OCI-M2 (cell line): Measurements from ENCODE around the gene ALMS1.
"Not testable (repeated sequence)": the region's sequence is repeated elsewhere in the genome, so short reads cannot be mapped to it uniquely, and the experiment has no call there.

ENCODE experiments used
- DNase-seq: peaks from one replicate; lab custom pipeline; 2025; ENCODE audit not compliant: unreplicated experiment; lab: John Stamatoyannopoulos, UW

ALMS1 gene

DNA sequence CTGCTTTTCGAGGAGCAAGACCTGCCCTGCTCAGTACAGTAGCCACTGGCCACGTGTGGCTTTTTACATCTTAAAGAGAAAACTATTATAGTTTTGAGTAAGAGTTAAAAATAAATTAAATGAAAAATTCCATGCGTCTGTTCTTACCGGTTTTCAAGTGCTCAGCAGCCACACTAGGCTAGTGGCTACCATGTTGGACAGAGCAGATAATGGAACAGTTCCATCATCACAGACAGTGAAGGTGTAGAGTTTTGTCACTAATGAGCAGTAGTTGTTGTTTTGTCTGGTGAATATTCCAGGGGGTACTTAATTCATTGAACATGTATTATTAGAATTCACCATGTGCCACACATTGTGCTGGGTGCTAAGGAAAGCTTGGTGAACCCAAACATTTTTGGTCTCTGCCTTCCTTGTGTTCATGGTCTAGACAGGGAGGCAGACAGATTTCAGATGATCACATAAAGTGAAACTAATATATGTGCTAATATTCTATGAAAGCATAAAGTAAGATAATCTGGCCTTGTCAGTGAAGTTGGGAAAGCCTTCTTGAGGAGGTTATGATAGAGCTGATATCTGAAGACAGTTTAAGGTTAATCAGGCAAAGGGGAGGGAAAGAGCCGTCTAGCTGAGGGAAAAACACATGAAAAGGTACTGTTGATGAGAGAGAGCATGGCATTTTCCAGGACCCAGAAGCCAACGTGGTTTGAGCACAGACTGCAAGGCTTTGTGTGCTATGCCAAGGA is 1.4 kb downstream of the ALMS1 start:
- DNase-seq, result no peak

DNA sequence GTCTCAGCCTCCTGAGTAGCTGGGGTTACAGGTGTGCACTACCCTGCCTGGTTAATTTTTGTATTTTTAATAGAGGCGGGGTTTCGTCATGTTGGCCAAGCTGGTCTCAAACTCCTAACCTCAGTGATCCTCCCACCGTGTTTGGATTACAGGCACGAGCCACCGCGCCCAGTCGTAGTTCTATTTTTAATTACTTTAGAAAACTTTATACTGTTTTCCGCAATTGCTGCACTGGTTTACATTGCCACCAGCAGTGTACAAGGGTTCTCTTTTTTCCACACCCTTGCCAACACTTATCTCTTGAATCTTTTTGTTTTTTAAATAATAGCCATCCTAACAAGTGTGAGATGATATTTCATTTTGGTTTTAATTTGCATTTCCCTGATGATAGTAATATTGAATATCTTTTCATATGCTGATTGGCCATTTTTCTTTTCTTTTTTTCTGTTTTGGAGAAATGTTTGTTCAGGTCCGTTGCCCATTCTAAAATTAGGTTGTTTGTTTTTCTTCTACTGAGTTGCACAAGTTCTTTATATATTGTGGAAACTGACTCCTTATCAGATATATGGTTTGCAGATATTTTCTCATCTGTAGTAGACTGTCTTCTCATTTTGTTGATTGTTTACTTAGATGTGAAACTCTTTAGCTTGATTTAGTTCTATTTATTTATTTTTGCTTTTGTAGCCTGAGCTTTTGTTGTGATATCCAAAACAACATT is 16.9 kb downstream of the ALMS1 start:
- no peak for DNase-seq

DNA sequence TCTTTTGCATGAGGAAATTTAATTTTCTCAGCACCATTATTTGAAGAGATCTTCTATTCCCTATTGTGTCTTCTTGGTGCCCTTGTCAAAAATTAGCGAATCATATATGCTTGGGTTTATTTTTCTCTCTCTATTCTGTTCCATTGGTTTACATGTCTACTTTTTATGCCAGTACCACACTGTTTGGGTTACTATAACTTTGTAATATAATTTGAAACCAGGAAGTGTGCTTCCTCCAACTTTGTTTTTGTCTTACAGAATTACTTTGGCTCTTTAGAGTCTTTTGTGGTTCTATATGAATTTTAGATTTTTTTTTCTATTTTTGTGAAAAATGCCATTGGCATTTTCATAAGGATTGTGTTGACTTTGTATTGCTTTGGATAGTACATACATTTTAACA is 17.6 kb downstream of the ALMS1 start:
- DNase-seq, result no peak

DNA sequence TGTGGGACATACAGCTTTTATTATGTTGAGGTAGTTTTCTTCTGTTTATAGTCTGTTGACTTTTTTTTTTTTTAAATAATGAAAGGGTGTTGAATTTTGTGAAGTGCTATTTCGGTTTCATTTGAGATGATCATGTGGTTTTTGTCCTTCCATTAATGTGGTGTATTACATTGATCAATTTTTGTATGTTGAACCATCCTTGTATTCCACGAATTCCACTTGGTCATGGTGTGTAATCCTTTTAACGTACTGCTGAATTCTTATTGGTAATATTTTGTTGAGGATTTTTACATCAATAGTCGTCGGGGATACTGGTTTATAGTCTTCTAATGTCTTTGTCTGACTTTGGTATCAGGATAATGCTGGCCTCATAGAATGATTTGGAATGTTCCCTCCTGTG is 18.8 kb downstream of the ALMS1 start:
- DNase-seq, result no peak

DNA sequence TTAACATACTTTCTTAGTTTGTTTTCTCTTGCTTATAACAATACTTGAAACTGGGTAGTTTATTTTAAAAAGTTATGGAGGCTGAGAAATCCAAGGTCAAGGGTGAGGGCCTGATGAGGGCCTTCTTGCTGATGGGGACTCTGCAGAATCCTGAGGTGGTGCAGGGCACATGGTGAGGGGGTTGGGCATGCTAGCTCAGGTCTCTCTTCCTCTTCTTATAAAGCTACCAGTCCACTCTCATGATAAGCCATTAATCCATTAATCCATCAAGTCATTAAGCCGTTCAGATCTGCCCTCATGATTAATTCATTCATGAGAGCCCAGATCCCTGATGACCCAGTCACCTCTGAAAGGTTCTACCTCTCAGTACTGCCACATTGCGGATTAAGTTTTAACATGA is 21.4 kb downstream of the ALMS1 start:
- DNase-seq, result no peak

DNA sequence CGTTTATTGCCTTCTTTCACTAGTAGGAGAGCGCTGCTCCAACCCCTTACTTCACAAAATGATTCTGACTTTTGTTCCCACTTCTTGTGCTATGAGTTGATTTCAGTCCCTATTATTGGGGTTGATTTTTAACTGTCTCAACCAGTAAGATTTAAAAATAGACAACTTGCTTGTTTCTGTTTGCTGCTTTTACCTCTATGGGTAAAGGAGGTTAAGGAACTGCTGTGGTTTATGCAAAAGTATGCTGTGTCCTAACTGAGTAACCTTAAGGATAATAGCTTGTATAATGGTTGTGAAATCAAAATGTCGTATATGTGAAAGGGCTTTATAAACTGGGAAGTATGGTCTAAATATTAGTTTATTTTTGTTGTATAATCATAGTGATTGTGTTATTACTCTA is 22.6 kb downstream of the ALMS1 start:
- no peak for DNase-seq

DNA sequence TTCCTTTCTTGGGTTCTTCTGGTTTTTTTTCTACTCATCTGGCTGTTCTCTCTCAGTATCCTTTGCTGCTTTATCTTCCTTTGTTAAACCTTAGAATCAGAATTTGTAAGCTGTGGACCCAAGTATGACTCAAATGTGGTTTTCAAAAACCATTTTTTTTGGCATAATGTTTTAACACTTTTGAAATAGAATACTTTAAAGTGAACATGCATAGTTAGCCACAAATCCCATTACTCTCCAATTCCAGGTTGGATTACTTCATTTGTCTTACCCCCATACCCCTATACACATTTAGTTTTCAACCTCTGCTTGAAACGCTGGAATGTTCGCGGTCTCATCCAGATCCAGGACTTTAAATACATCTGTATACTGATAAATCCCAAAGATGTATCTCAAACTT is 29.1 kb downstream of the ALMS1 start:
- no peak for DNase-seq

DNA sequence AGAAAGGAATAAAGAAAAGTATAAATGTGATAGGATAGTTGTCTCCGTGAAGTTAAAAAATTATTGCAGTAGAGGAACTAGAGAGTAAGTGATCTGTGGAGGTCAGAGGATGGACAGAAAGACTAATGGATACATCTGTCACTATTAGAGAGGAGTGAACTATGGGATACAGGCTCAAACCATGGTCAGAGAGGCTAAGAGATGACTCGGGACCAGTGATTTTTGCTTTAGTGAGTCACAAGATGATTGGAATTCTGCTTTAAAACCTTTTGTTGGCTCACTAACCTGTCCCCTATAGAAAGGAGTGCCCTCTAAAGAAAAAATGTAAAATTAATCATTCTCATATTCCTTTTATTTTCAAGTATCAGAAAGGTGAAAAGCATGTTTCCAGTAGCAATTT is 30.3 kb downstream of the ALMS1 start:
- DNase-seq, result no peak

DNA sequence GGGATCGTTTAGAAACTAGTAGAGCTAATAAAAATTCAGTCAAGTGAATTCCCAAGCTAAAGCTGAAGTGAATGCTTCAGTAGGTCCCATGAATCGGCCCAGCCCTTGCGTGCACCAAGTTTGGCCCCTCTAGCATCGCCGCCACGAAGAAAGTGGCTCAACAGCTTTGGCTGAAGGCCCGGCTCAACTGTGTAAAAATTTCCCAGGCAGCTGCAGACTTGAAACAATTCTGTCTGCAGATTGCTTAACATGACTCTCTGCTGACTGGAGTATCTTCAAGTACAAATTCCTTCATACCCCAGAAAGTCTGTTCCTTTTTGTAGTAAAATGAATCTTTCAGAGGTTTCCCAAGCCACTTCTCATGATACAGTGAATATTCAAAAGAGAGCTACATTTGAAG is 32.7 kb downstream of the ALMS1 start:
- DNase-seq, result no peak

DNA sequence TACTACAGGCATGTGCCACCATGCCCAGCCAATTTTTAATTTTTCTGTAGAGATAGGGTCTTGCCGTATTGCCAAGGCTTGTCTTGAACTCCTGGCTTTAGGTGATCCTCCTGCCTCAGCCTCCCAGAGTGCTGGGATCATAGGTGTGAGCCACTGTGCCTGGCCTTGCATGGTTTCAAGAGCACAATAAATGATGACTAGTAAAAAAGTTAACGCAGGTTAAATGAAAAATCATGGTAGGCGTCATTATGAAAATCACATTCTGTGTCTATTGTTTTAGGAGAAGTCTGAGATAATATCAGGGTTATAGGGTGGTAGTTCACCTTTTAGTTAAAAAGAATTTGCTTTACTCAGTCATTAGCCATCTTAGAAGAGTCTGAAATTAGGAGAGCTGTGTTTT is 38.3 kb downstream of the ALMS1 start:
- no peak for DNase-seq

DNA sequence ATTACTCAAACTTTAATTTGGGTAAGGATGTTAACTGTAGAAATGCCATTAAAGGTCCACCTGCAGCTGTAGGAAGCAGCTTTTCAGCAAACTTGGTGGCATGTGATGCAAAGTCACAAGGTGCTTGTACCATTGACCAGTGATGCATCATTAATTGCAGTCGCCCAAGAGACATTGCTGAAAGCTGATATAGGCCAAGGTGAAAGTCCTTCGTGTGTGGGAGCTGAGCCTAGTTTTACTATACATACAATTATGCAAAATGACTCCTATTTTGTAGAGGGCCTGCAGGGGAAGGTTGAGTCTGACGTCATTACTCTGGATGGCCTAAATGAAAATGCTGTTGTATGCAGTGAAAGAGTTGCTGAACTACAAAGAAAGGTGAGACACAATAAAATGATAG is 40.5 kb downstream of the ALMS1 start:
- no peak for DNase-seq

DNA sequence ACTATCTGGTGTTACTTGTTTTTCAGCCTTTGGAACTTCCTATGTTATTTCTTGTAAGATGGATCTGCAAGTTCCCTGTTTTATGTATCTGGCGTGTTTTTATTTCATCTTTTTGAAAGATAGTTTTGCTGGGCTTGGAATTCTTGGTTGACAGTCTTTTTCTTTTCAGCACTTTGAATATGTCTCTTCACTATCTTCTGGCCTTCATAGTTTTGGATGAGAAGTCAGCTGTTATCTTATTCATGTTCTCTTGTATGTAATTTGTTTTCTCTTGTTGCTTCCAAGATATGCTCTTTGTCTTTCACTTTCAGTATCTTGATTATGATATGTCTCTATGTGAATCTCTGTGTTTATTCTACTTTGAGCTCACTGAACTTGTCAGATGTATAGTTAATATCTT is 50.4 kb downstream of the ALMS1 start:
- no peak for DNase-seq

DNA sequence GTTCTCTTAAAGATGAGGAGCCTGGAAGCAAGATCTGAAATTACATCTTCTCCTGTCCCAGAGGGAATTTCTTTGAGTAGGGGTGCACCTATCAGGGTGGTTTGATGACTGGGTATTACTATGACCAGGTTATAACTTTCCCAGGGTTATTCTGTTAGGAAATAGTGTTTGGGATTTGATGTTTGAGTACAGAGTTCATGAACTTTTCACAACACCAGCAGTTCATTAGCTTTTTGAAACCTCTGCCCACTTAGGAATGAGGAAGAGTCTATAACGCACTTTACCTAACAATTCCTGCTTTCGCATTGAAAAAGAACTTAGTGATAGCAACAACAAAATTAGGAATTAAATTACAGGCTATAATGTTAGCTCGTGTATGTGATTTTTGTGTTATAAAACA is 58.6 kb downstream of the ALMS1 start:
- DNase-seq, result no peak

DNA sequence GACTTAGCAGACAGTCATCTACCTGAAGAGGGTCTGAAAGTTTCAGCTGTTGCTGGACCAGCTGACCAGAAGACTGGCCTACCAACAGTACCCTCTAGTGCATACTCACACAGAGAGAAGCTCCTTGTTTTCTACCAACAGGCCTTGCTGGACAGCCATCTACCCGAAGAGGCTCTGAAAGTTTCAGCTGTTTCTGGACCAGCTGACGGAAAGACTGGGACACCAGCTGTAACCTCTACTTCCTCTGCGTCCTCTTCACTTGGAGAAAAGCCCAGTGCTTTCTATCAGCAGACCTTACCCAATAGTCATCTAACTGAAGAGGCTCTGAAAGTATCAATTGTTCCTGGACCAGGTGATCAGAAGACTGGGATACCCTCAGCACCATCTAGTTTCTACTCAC is 63.2 kb downstream of the ALMS1 start:
- DNase-seq, result no peak

DNA sequence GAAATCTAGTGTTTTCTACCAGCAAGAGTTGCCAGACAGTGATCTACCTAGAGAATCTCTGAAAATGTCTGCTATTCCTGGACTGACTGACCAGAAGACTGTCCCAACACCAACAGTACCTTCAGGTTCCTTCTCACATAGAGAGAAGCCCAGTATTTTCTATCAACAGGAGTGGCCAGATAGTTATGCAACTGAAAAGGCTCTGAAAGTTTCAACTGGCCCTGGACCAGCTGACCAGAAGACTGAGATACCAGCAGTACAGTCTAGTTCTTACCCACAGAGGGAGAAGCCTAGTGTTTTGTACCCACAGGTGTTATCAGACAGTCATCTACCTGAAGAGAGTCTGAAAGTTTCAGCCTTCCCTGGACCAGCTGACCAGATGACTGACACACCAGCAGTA is 63.8 kb downstream of the ALMS1 start:
- no peak for DNase-seq

DNA sequence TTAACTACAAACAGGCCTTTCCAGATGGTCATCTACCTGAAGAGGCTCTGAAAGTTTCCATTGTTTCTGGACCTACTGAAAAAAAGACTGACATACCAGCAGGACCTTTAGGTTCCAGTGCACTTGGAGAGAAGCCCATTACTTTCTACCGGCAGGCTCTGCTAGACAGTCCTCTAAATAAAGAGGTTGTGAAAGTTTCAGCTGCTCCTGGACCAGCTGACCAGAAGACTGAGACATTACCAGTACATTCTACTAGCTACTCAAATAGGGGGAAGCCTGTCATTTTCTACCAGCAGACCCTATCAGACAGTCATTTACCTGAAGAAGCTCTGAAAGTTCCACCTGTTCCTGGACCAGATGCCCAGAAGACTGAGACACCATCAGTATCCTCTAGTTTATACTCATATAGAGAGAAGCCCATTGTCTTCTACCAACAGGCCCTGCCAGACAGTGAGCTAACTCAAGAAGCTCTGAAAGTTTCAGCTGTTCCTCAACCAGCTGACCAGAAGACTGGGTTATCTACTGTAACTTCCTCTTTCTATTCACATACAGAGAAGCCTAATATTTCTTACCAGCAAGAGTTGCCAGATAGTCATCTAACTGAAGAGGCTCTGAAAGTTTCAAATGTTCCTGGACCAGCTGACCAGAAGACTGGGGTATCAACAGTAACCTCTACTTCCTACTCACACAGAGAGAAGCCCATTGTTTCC is 65.8 kb downstream of the ALMS1 start:
- no peak for DNase-seq

DNA sequence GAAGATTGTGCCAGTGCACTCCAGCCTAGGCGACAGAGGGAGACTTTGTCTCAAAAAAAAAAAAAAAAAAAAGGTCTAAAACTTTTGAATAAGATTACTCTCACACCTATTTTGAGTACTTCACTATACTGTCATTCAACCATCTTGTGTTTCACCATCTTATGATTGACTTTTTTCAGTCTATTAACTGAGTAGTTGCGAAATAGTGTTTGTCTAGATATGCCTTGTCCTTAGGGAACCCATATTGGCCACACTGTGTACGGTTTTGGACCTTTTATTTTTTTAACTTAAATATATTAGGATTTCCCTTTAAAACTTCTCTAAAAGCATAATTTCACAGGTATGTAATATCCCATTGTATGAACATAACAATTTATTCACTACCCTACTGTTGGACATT is 72.3 kb downstream of the ALMS1 start:
- no peak for DNase-seq

DNA sequence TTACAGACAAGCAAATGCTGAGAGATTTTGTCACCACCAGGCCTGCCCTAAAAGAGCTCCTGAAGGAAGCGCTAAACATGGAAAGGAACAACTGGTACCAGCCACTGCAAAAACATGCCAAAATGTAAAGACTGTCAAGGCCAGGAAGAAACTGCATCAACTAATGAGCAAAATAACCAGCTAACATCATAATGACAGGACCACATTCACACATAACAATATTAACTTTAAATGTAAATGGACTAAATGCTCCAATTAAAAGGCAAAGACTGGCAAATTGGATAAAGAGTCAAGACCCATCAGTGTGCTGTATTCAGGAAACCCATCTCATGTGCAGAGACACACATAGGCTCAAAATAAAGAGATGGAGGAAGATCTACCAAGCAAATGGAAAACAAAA is 76.8 kb downstream of the ALMS1 start:
- not testable (repeated sequence) for DNase-seq

DNA sequence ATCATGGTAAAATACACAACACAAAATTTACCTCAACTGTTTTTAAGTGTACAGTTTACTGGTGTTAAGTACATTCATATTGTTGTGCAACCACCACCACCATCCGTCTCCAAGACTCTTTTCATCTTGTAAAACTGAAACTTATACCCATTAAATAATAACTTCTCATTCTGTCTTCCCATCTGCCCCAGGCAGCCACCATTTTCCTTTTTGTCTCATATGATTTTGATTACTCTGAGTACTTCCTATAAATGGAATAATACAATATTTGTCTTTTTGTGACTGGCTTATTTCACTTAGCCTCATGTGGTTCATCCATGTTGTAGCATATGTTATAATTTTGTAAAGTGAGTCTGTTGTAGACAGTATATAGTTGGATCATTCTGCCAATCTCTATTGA is 82.7 kb downstream of the ALMS1 start:
- DNase-seq, result no peak

DNA sequence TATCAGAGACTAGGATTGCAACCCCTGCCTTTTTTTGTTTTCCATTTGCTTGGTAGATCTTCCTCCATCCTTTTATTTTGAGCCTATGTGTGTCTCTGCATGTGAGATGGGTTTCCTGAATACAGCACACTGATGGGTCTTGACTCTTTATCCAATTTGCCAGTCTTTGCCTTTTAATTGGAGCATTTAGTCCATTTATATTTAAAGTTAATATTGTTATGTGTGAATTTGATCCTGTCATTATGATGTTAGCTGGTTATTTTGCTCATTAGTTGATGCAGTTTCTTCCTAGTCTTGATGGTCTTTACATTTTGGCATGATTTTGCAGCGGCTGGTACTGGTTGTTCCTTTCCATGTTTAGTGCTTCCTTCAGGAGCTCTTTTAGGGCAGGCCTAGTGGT is 98.2 kb downstream of the ALMS1 start:
- not testable (repeated sequence) for DNase-seq

DNA sequence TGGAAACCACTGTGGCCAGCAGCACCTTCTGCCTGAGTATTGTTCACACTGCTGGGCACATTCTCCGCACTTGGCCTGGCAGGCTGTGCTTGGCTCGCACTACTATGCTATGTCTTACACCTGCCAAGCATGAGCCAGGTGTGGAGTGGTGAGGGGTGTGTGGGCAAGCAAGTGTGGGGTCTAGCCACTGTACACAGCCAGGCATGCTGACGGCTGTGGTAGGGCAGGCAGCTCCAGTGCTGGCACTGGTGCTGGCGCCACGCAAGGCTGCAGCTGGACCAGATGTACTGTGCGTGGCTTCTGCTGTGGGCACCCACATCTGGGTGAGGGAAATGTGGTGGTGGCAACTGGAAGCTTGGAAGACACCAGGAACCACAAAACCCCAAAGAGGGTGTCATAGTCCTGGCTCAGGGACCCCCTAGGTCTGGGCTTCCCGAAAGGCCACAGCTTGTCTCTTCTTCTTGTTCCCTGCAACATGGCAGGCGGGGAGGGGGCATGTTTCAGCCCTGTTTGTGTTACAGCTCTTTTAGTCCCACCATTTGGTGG is 101.5 kb downstream of the ALMS1 start:
- DNase-seq, result no peak

DNA sequence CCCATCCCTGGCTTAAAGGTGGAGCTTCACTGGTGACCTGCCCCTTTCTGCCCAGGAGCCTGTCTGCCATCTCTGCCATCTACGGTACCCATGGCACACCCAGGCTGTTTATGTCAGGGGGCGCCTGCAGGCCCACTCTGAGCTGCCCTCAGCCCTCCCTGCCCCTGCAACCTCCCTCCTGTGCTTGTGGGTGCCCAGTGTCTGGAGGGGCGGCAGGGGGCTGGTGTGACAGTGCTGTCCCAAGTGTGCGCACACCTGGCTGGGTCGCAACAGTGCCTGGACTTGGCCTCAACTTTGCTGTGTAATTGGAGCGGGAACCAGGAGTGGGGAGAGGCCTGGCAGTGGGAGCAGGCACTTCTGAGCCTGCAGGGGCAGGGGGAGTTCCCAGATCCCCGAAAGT is 102.4 kb downstream of the ALMS1 start:
- DNase-seq, result no peak
